Tracheal epithelial cell (primary cell): ENCODE measurements around the gene OR11L1. TPM values are rescaled to one million over a fixed set of nuclear protein-coding genes. Genes with fewer than 3 reads are reported as not detected.

Source experiments
- total RNA-seq: library from RNA; depleted of rRNA; stranded (reverse); fragments of >200 nt; gene quantifications from 2 replicates; pipeline ENCODE4 v1.2.1, GENCODE V29; 2014

OR11L1 gene, protein sequence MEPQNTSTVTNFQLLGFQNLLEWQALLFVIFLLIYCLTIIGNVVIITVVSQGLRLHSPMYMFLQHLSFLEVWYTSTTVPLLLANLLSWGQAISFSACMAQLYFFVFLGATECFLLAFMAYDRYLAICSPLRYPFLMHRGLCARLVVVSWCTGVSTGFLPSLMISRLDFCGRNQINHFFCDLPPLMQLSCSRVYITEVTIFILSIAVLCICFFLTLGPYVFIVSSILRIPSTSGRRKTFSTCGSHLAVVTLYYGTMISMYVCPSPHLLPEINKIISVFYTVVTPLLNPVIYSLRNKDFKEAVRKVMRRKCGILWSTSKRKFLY
- not detected in 2 replicates for total RNA-seq

DNA sequence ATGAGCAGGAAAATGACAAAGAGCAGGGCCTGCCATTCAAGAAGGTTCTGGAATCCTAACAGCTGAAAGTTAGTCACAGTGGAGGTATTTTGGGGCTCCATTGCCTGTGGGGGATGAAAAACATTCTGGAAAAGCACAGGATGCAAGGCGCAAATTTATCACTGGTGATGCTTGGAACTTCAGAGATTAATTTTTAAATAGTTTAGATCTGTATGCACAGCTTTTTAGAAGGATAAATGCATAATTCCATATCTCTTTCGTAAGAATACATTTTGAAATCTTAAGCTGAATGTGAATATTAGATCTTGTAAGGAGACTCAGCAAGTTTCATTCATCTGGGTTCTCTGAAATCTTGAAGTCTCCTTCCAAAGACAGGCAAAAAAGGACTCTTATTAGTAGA, at the start of gene OR11L1:
Gene OR11L1, minus strand, starts transcription at position 101 of the 400 bp plus-strand sequence. Its CDS starts 0 bp downstream, at position 101.

DNA sequence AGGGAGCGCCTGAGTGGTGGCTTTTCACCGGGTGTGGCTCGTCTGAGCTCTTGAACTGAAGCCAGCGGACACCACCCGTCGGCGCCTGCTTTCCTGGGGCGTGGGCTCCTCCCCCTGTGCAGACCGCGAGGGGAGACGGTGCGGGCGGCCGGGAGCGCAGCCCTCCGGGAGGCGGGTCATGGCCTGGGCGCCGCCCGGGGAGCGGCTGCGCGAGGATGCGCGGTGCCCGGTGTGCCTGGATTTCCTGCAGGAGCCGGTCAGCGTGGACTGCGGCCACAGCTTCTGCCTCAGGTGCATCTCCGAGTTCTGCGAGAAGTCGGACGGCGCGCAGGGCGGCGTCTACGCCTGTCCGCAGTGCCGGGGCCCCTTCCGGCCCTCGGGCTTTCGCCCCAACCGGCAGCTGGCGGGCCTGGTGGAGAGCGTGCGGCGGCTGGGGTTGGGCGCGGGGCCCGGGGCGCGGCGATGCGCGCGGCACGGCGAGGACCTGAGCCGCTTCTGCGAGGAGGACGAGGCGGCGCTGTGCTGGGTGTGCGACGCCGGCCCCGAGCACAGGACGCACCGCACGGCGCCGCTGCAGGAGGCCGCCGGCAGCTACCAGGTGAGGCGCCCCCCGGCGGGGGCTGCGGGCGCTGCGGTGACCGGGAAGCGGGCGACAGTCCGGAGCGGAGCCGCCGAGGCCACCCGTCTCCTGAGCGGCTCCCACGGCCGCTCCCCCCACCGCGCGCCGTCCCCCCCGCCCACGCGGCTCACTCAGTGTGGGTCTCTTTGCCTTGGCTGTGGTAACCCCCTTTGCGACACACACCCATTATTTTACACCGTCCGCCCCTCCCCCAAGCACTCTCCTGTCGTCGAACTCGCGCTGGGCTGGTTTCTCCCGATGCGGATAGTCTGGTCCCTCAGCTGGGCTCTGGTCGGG, 15.6 kb upstream of the OR11L1 start, which contains the start of gene TRIM58:
Gene TRIM58, plus strand, starts transcription at position 119 of the 916 bp plus-strand sequence. Its CDS starts 60 bp downstream, at position 179.

DNA sequence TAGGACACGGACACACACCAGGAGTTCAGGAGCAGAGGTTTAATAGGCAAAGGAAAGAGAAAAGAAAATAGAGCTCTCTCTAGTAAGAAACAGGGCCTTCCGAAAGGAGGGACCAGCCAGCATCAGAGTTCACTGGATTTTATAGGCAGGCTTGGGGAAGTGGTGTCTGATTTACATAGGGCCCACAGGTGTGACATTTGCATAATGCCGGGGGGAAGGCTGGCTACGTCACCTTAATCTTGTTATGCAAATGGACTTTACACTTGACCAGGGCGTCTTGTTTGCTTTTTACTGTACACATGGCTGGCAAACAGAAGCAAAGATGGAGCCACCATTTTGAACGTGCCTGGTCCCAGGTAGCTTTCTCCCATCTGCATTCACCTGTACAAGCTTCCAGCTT, 17.7 kb downstream of the OR11L1 start, which contains the start of gene OR14A16:
Gene OR14A16, minus strand, starts transcription at position 97 of the 400 bp plus-strand sequence. CDS start 8,390 bp downstream, outside the sequence.

Other genes with a start within 250 kb of the OR11L1 start
- gene OR2G3, start 236.3 kb downstream of the OR11L1 start, total RNA-seq, result not detected in 2 replicates
- not detected in 2 replicates for gene OR13G1, start 162.2 kb downstream of the OR11L1 start, total RNA-seq
- gene OR6F1, start 125.2 kb downstream of the OR11L1 start, total RNA-seq, result not detected in 2 replicates
- not detected in 2 replicates for gene OR14K1, start 103.3 kb downstream of the OR11L1 start, total RNA-seq
- gene OR14A2, start 93.8 kb downstream of the OR11L1 start, total RNA-seq, result not detected in 2 replicates
- not detected in 2 replicates for gene OR1C1, start 81.3 kb downstream of the OR11L1 start, total RNA-seq
- not detected in 2 replicates for gene OR14A16, start 17.8 kb downstream of the OR11L1 start, total RNA-seq
- gene TRIM58, start 15.3 kb upstream of the OR11L1 start, total RNA-seq, result 0.24 TPM in 1 of 2 replicates, not detected in the other
- not detected in 2 replicates for gene OR2W3, start 53.7 kb upstream of the OR11L1 start, total RNA-seq
- gene OR2T8, start 78.4 kb upstream of the OR11L1 start, total RNA-seq, result not detected in 2 replicates
- not detected in 2 replicates for gene OR2AJ1, start 83.0 kb upstream of the OR11L1 start, total RNA-seq
- gene OR2L8, start 107.0 kb upstream of the OR11L1 start, total RNA-seq, result not detected in 2 replicates
- not detected in 2 replicates for gene OR2AK2, start 123.3 kb upstream of the OR11L1 start, total RNA-seq
- not detected in 2 replicates for gene OR2L5, start 171.8 kb upstream of the OR11L1 start, total RNA-seq
- under 0.01 TPM in 1 of 2 replicates, not detected in the other for gene OR2L2, start 188.2 kb upstream of the OR11L1 start, total RNA-seq
- gene OR2L3, start 204.9 kb upstream of the OR11L1 start, total RNA-seq, result not detected in 2 replicates